Activated CD4-positive, alpha-beta T cell treated with anti-CD3 and anti-CD28 coated beads, Interleukin-2, amount 10 ng/mL, durations not matched to agents 7 days and 5 days (primary cell): Measurements from ENCODE around the gene DCLK1. TPM values are rescaled to one million over a fixed set of nuclear protein-coding genes. Genes with fewer than 3 reads are reported as not detected.
"Not testable (repeated sequence)": the region's sequence is repeated elsewhere in the genome, so short reads cannot be mapped to it uniquely, and the experiment has no call there.

Experiments used
- CTCF ChIA-PET: fragments of 350-600 bp; sonication (Branson Sonifier 250); formaldehyde crosslinking; loops from one replicate; lab custom pipeline; 2021; ENCODE audit warnings: antibody characterized with exemption; lab: Charles Lee
- POLR2A ChIA-PET: fragments of 350-600 bp; sonication (Branson Sonifier 250); formaldehyde crosslinking; loops from one replicate; lab custom pipeline; 2021; ENCODE audit warnings: antibody characterized with exemption; lab: Charles Lee
- DNase-seq: peaks from one replicate; pipeline ENCODE4 v3.0.0-alpha.2; 2020
- H3K27ac Mint-ChIP-seq: one replicate; pipeline ENCODE4 v1.8.0; 2021; ENCODE audit warnings: mild to moderate bottlenecking, moderate library complexity, mixed read lengths
- H3K27me3 Mint-ChIP-seq: one replicate; pipeline ENCODE4 v1.8.0; 2021; ENCODE audit warnings: mixed read lengths
- H3K36me3 Mint-ChIP-seq: one replicate; pipeline ENCODE4 v1.8.0; 2021; ENCODE audit warnings: low read depth, mixed read lengths
- H3K4me1 Mint-ChIP-seq: one replicate; pipeline ENCODE4 v1.8.0; 2021; ENCODE audit warnings: mixed read lengths
- H3K4me3 Mint-ChIP-seq: one replicate; pipeline ENCODE4 v1.8.0; 2021; ENCODE audit warnings: mild to moderate bottlenecking, moderate library complexity, mixed read lengths
- H3K9me3 Mint-ChIP-seq: one replicate; pipeline ENCODE4 v1.8.0; 2021; ENCODE audit warnings: mixed read lengths
- total RNA-seq, 2 experiments: library from RNA; stranded (reverse); gene quantifications; one replicate each; pipeline ENCODE4 v1.2.3, GENCODE V29; 2021

DCLK1 gene
- total RNA-seq, 2 experiments from 2014 or later = not detected

GRCh38 chr13:36094478-36094877 is 36.7 kb downstream of the DCLK1 start:
- ChIA-PET CTCF (no interaction called here), POLR2A (no interaction called here)
- H3K4me3 Mint-ChIP-seq = no peak overlapping the region
- no peaks in the 10 kb centered on the region for H3K36me3 Mint-ChIP-seq
- H3K4me1 Mint-ChIP-seq = no peaks in the 10 kb centered on the region
- no peak for DNase-seq
- H3K27me3 Mint-ChIP-seq = no peaks in the 10 kb centered on the region
- H3K27ac Mint-ChIP-seq = no peak overlapping the region
- H3K9me3 Mint-ChIP-seq = peaks cover 2% of the 10 kb centered on the region

- no peak for DNase-seq
- H3K27me3 Mint-ChIP-seq = no peaks in the 10 kb centered on the region
- no peak overlapping the region for H3K27ac Mint-ChIP-seq
- ChIA-PET CTCF (no interaction called here), POLR2A (no interaction called here)
- no peaks in the 10 kb centered on the region for H3K36me3 Mint-ChIP-seq
- no peaks in the 10 kb centered on the region for H3K9me3 Mint-ChIP-seq
- no peak overlapping the region for H3K4me3 Mint-ChIP-seq
- H3K4me1 Mint-ChIP-seq = no peaks in the 10 kb centered on the region
Measured at GRCh38 chr13:36090592-36090991, 40.6 kb downstream of the DCLK1 start.

GRCh38 chr13:36089130-36089647 is 42.0 kb downstream of the DCLK1 start:
- Mint-ChIP-seq H3K4me1 (no peaks in the 10 kb centered on the region), H3K27ac (no peak overlapping the region), H3K4me3 (no peak overlapping the region), H3K9me3 (no peaks in the 10 kb centered on the region), H3K36me3 (no peaks in the 10 kb centered on the region), H3K27me3 (no peaks in the 10 kb centered on the region)
- no peak for DNase-seq
- CTCF ChIA-PET = no interaction called here
- POLR2A ChIA-PET = no interaction called here

GRCh38 chr13:36088463-36088862 is 42.7 kb downstream of the DCLK1 start:
- CTCF ChIA-PET = no interaction called here
- Mint-ChIP-seq H3K4me3 (no peak overlapping the region), H3K36me3 (no peaks in the 10 kb centered on the region), H3K9me3 (no peaks in the 10 kb centered on the region), H3K27me3 (no peaks in the 10 kb centered on the region), H3K27ac (no peak overlapping the region), H3K4me1 (no peaks in the 10 kb centered on the region)
- no peak for DNase-seq
- POLR2A ChIA-PET = no interaction called here

DNA sequence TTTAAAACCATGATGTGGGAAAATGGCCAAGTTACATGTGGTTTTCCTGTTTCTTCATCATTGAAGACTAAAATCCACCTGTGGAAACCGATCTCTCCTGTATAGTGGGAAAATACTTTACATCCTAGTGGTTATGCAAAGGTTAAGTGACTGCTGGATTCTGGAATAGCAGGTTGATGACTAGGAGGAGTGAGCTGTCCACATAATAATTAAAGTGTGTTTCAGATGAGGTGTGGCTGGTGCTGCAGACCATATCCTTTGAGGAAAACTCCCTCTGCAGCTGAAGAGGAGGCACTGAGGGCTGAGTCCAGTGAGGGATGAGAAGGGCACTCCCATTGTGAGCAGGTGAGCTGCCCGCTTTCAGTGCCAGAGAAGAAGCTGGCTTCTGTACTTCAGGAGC is 43.2 kb downstream of the DCLK1 start:
- H3K27ac Mint-ChIP-seq = no peak overlapping the region
- H3K9me3 Mint-ChIP-seq = no peaks in the 10 kb centered on the region
- ChIA-PET CTCF (no interaction called here), POLR2A (no interaction called here)
- no peaks in the 10 kb centered on the region for H3K4me1 Mint-ChIP-seq
- H3K4me3 Mint-ChIP-seq = no peak overlapping the region
- H3K27me3 Mint-ChIP-seq = no peaks in the 10 kb centered on the region
- no peaks in the 10 kb centered on the region for H3K36me3 Mint-ChIP-seq
- no peak for DNase-seq

DNA sequence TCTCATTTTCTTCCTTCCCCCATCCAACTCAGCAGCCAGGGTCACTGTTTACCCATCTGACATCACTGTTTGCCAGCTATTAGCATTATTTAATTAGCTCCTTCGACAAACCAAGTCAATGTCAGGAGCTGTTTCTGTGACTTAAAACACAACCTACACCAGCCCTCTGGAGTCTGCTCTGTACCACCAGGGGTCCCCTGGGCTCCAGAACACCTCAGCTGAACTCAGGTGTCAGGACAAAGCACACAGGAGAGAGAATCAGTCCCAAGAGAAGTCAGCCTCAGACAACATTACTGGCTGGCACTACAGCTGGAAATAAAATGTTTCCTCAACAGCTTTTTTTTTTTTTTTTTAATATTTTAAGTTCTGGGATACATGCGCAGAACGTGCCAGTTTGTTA is 45.1 kb downstream of the DCLK1 start:
- DNase-seq = no peak
- ChIA-PET CTCF (no interaction called here), POLR2A (no interaction called here)
- Mint-ChIP-seq H3K4me1 (no peaks in the 10 kb centered on the region), H3K4me3 (no peak overlapping the region), H3K27ac (no peak overlapping the region), H3K27me3 (no peaks in the 10 kb centered on the region), H3K36me3 (no peaks in the 10 kb centered on the region), H3K9me3 (no peaks in the 10 kb centered on the region)

DNA sequence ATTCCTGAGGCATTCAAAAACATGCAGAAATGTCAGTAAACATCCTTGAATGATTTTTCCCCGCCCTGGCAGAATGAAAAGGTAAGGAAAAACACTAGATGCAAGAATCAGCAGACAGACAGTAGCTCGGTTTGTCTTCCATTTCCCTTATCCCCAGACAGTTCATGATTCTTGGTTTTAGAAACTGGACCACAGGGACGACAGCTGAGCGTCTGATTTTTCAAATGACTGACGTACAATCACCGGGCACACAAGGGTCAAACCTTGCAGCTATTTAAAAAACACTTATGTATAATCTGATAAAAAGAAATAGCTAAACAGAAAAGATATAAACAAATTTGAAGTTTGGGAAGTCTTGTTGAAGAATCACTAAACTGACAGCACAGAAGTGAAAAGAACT is 47.1 kb downstream of the DCLK1 start:
- Mint-ChIP-seq H3K27me3 (no peaks in the 10 kb centered on the region), H3K4me3 (no peak overlapping the region), H3K36me3 (no peaks in the 10 kb centered on the region), H3K9me3 (no peaks in the 10 kb centered on the region), H3K4me1 (no peaks in the 10 kb centered on the region), H3K27ac (no peak overlapping the region)
- DNase-seq = no peak
- ChIA-PET CTCF (no interaction called here), POLR2A (no interaction called here)

DNA sequence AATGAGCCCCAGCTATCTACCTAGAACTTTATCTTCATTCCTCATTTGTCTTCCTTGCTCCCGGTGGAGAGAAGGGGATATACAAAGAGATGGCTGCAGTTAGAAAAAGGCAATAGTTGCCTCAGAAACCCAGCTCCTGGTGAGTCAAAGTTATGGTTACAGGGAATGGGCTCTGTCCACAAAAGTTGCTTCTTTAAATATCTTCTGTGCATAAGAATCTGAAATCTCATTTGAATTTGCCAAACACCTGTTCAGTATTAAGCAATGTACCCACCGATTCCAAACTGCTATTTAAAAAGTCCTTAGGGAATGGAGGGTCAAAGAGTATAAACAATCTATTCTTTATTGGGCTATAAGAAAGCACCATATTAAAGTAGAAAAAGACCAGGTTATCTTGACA is 48.4 kb downstream of the DCLK1 start:
- CTCF ChIA-PET = interaction anchor here (0.8 kb wide), 1 partner anchor 14 kb away, joined by 3 read pairs; no protein-coding TSS in a partner anchor

DNA sequence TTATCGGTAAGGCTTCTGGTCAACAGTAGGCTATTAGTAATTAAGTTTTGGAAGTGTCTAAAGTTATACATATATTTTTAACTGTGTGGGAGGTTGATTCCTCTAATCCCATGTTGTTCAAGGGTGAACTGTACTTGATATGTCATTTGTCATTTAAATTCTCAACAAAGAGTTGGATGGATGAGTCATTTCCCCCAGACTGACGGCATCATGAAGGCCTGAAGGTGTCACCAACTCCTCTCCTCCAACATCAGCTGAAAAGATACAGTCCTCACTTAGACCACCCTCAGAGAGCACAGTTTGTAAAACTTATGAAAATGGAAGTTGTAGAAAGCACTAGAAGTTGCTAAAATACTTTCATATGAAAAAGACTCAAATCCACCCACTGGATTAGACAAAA is 48.8 kb downstream of the DCLK1 start:
- CTCF ChIA-PET = interaction anchor here (0.8 kb wide), 1 partner anchor 15 kb away, joined by 3 read pairs; no protein-coding TSS in a partner anchor

More for the DNA sequence above, 48.4 kb downstream of the DCLK1 start:
- POLR2A ChIA-PET = no interaction called here
- Mint-ChIP-seq H3K36me3 (no peaks in the 10 kb centered on the region), H3K9me3 (no peaks in the 10 kb centered on the region), H3K4me1 (no peaks in the 10 kb centered on the region), H3K27me3 (no peaks in the 10 kb centered on the region), H3K4me3 (no peak overlapping the region), H3K27ac (no peak overlapping the region)
- no peak for DNase-seq

DNA sequence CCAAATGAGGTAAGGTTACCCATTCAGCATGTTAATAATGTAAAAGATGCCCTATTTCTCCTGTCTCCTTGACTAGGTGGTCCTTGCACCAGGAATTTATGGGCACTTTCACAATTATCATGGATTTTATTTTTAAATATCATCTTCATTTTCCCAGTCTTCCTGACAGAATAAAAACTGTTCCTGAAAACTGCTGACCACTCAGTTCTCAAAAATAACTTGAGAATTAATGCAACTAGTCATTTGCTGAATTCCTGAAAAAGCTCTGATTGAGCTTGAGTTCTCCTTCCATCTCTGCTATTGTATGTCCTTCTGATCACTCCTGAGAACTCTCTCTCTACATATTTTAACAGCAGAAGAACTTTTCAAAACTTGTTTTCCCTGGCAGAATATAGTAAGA is 55.0 kb downstream of the DCLK1 start:
- POLR2A ChIA-PET = no interaction called here
- CTCF ChIA-PET = no interaction called here
- Mint-ChIP-seq H3K9me3 (no peaks in the 10 kb centered on the region), H3K36me3 (no peaks in the 10 kb centered on the region), H3K4me3 (no peak overlapping the region), H3K27ac (no peak overlapping the region), H3K27me3 (no peaks in the 10 kb centered on the region), H3K4me1 (no peaks in the 10 kb centered on the region)
- no peak for DNase-seq

More for the DNA sequence above, 48.8 kb downstream of the DCLK1 start:
- POLR2A ChIA-PET = no interaction called here
- Mint-ChIP-seq H3K27me3 (no peaks in the 10 kb centered on the region), H3K4me1 (no peaks in the 10 kb centered on the region), H3K36me3 (no peaks in the 10 kb centered on the region), H3K4me3 (no peak overlapping the region), H3K27ac (no peak overlapping the region), H3K9me3 (no peaks in the 10 kb centered on the region)
- DNase-seq = no peak

DNA sequence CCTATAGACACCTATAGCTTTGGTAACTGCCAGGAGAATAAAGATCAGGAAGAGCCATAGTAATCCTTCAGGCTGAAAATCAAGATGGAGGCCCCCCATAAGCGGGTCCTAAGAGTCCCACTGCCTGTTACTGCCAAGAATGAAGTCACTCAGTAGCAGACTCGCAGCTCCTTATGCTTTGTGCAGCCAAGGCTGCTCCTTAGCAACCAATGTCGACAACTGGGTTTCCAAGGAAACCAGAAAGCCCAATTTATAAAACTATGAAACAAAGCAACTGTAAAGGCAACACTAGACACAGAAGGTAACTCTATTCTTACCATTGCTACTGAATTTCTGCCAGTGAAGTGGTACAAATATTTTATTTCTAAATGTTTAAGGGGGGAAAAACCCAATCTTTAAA is 56.5 kb downstream of the DCLK1 start:
- no peaks in the 10 kb centered on the region for H3K4me1 Mint-ChIP-seq
- ChIA-PET POLR2A (no interaction called here), CTCF (no interaction called here)
- no peaks in the 10 kb centered on the region for H3K27me3 Mint-ChIP-seq
- no peaks in the 10 kb centered on the region for H3K9me3 Mint-ChIP-seq
- H3K27ac Mint-ChIP-seq = no peak overlapping the region
- no peaks in the 10 kb centered on the region for H3K36me3 Mint-ChIP-seq
- H3K4me3 Mint-ChIP-seq = no peak overlapping the region
- DNase-seq = no peak

DNA sequence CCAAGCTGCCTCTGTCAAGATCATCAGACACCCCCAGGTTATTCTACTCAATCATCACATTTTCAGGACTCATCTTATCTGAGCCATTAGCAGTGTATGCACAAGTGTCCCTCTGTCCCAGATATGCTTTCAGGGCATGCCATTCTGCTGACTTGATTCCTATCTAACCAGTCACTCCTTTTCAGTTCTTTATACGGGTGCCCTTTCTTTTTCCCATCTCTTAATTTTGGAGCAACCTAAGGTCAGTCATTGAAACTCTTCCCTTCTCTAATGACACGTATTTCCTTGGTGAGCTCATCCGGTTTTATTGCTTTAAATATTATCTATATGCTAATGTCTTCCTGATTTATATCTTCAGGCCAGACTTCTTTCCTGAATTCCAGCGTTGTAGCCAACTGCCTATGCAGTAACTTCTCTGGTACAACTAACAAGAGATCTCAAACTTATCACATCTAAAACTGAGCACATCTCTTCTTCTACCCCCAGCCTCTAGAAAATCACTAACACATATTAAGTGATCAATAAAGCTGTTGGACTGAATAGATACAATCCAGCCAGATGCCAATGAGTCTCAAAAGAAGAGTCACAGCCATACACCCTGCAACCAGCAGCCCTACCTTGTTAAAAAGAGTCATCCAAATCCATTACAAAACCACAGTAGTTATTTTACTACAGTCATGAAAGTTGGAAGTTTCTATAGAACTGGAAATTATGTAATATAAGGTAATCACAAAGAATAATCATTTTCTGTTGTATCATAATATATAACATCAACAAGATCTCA is 58.8 kb downstream of the DCLK1 start:
- CTCF ChIA-PET = no interaction called here

DNA sequence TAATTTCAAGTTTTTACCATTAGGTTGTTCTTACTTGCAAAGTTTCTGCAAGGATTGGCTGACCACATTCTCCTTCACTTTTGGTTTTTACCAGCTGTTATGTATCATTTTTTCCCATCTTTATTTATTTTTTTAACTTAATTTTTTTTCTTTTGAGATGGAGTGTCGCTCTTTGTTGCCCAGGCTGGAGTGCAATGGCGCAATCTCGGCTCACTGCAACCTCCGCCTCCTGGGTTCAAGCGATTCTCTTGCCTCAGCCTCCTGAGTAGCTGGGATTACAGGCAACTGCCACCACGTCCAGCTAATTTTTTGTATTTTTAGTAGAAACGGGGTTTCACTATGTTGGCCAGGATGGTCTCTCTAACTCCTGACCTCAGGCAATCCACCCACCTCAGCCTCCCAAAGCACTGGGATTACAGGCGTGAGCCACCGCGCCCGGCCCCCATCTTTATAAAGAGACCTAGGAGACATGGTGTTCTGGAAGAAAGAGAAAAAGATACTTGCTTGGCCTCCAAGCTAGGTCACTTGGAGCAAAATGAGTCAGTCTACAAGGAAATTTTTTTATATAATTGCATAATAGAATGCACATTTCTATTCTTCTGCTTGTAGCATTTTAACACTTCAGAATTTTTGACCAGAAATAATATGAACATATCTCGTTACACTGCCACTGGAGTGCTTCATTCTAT is 60.5 kb downstream of the DCLK1 start:
- H3K4me1 Mint-ChIP-seq, H3K4me3 Mint-ChIP-seq, H3K27ac Mint-ChIP-seq, POLR2A ChIA-PET, H3K9me3 Mint-ChIP-seq, CTCF ChIA-PET, H3K36me3 Mint-ChIP-seq, H3K27me3 Mint-ChIP-seq, DNase-seq: not testable (repeated sequence)

More for the DNA sequence above, 58.8 kb downstream of the DCLK1 start:
- H3K9me3 Mint-ChIP-seq = no peaks in the 10 kb centered on the region
- H3K36me3 Mint-ChIP-seq = no peaks in the 10 kb centered on the region
- POLR2A ChIA-PET = no interaction called here
- H3K4me1 Mint-ChIP-seq = no peaks in the 10 kb centered on the region
- no peak for DNase-seq
- H3K27me3 Mint-ChIP-seq = no peaks in the 10 kb centered on the region
- no peak overlapping the region for H3K4me3 Mint-ChIP-seq
- H3K27ac Mint-ChIP-seq = no peak overlapping the region
